Measurements from ENCODE around the gene INSC.

INSC gene

DNA sequence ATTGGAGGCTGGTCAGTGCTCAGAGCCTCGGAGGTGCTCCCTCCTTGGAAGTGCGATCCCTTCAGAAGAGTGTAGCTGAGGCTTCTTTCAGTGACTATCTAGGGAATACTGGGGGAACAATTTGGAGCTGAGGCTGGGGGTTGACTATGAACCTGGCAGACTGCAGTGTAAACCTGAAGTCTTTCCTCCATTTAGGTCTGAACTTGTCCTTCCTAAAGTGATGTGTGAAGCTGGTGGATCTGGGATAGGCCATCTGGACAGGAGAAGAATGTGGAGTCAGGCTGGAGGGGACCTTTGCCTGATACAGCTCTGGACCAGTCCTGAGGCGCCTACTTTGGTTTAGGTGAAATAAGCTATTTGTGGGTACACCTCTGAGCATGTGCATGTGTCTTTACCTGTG lies 3.5 kb upstream of the INSC start:
- DNase-seq = no peak

DNA sequence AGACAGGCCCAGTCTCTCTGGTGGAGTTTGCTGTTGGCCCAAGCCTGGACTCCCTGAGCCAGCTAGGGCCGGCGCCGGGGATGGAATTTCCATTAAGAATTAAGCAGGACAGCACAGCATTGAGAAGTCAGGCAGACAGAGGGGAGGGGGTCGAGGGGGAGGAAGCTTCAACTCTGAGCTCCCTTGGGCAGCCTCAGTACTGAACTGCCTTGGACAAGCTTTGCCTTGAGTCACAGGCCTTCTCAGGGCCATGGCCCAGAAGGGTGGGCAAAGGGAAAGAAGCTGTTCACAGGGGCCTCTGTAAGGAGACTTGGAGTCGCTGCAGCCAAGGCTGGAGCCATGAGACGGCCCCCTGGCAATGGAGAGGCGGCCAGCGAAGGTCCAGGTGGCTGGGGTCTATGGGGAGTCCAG lies 2.6 kb upstream of the INSC start:
- no peak for DNase-seq

DNA sequence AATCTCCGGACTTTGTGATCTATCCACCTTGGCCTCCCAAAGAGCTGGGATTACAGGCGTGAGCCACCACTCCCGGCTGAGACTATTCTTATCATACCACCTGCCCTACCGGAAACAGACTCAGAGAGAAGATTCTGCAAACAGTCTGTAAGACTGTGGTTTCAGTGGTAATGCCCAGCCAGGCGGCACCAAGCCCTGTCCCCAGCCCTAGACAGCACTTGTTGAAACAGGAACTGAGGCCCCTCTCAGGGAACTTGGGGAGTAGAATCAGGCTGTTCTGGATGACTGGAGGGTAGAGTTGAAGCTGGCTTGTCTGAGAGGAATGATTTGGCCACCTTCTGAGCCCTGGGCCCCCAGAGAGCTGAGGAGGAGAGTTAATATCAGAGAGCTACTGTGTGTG lies 1.3 kb upstream of the INSC start:
- no peak for DNase-seq

DNA sequence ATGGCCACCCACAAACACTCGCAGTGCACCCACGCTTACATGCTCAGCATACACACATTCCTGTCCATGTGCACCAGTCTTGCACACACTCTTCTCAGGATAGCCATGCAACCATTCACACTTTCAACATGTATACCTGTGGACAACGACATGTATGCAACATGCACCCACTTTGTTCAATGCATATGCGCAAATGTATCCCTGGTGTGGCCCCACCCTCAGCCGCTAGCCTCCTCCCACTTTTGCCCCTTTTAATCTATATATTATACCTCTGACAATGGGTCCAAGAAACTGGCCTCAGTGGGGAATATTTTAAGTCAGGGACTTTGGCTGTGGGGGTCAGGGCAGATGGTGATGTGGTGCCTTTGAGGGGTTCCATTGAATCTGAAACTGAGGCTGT lies 963 bp downstream of the INSC start:
- DNase-seq = no peak

DNA sequence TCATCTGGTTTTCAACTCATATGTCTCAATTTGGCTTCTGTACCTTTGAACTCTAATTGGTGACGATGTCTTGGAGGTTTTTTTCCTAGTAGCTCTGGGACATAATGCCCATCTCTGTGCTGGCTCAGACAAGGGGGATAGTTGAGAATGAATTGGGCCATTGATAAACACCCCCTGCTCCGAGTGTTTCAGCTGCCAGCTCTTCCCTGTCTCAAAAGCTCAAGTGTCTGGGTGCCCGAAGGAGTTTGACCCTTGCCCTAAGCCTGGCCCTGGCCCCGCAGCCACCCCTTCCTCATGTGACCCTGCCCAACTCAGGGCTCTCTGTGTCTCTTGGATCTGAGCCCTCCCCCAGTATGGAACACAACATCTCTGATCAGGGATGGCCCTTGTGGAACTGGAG lies 3.0 kb downstream of the INSC start:
- no peak for DNase-seq

DNA sequence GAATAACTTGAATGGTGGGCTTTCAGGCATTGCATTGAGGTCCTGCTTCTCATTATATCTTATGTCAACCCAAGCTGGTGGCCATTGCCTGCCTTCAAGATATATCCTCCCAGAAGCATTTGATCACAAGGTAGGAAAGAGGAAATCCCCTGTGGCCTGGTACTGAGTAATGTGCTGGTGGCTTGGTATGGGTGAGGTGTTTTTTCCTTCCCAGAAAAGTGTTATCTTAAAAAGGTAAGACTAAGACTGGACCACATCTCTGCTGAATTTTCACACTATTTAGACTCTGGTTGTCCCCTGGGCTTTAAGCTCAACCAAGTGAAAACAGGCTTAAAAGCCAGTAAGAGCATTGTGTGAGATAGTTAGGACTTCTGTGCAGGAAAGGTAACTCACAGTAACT lies 3.7 kb downstream of the INSC start:
- no peak for DNase-seq

DNA sequence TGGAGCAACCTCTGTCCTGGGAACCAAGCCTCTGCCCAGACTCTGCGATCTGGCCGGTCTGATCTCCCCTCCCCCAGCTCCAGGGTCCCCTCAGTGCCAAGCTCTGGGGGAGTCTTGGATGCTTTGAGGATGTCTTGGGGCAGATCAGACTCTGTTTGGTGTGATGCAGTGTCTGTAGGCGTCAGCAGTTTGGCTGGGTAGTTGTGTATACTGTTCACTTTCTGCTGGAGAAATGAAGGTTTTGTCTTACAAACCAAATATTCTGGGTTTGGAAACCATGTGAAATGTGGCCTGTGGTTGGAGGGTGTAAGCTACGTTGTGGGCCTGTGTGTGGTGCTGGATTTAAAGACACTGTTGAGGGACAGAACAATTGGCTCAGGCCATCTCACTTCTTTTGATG lies 4.6 kb downstream of the INSC start:
- no peak for DNase-seq

DNA sequence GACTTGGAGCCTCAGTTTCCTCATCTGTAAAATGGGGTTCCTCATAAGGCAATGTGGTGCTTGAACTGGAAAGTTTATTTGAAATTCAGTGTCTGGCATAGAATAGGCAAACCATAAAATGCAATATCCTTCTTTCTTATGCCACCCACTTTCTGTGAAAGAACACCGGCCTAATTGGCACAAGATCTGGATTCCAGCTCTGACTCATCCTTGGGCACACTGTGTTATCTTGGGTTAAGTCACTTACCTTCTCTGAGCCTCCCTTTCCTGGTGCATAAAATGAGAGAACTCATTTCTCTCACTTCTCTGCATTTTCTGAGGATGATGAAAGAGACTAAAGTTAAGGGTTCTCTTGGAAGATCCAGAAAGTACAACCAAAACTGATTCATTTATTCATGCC lies 5.1 kb downstream of the INSC start:
- DNase-seq = no peak

DNA sequence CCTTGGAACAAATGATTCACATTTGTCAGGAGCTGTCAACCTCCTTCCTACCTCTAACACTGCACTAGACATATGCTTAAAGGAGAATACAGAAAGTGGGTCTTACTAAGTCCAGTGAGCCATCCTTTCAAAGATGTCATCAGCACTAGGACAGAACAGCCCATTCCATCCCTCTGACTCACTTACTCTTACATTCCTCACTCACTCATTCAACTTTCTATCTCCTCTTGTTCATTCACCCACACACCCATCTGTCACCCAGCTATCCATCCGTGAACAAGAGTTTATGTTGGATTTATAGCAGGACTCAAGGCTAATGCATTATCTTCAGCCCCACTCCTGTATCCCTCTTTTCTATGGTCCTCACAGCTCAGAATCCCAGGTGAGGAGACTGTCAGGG lies 9.1 kb downstream of the INSC start:
- no peak for DNase-seq

DNA sequence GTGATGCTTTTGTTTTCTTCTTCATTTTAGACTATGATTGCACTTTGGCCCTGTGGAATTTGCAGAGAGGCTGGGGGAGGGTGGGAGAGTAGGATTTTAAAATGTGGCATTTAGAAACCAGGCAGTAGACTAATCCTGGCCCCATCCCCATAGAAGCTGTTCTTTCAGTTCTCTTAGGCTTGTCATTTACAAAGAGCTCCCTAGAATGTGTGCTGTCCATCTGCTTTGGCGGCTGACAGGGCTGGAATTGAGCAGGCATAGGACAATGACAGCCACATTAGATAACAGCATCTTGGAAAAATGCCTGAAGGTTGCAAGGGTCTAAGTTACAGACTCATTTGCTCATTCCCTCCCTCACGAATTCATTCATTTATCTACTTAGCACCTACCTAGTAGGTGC lies 9.8 kb downstream of the INSC start:
- DNase-seq = no peak

DNA sequence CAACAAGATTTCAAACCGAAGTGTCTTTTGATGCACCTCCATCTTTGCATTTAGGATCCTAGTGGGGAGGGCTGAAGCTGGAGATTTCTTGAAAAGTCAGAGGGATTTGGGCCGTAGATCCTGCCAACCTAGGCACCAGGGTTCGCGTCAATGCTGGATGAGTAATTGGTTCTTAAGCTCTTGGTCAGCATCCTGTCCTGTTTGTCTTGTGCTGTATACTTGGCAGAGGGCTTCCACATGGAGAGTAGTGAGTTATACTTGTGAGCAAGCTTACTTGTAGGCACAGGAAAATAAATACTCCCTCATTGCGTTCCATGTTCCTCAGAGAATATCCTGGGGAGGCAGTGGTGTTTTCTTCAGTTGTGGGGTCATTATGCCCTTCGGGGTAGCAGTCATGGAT lies 12.6 kb downstream of the INSC start:
- no peak for DNase-seq

DNA sequence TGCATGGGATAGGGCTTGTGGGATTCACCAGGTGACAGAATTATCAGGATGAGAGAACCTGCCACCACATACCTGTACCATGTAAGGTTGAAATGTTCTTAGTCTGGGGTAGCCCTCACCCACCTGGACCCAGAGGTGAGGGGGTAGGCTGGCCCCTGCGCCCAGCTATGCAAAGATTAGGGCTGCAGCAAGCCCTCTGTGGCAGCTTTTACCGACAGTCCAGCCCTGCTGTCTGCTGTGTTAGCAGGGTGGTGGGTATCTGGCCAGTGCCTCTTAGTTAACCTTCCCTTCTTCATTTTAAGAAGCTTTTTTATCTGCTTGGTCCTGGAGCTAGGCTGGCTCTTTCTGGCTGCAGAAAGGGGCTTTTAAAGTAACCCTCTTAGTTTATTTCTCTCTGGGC lies 13.9 kb downstream of the INSC start:
- no peak for DNase-seq

DNA sequence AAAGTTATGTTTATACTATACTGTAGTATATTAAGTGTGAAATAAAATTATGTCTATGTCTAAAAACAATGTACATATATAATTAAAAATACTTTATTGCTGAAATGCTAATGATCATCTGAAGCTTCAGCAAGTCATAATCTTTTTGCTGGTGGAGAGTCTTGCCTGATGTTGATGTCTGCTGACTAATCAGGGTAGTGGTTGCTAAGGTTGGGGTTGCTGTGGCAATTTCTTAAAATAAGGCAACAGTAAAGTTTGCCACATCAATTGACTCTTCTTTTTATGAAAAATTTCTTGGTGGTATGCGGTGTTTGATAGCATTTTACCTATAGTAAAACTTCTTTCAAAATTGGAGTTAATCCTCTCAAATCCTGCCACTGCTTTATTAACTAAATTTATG lies 21.4 kb downstream of the INSC start:
- no peak for DNase-seq

DNA sequence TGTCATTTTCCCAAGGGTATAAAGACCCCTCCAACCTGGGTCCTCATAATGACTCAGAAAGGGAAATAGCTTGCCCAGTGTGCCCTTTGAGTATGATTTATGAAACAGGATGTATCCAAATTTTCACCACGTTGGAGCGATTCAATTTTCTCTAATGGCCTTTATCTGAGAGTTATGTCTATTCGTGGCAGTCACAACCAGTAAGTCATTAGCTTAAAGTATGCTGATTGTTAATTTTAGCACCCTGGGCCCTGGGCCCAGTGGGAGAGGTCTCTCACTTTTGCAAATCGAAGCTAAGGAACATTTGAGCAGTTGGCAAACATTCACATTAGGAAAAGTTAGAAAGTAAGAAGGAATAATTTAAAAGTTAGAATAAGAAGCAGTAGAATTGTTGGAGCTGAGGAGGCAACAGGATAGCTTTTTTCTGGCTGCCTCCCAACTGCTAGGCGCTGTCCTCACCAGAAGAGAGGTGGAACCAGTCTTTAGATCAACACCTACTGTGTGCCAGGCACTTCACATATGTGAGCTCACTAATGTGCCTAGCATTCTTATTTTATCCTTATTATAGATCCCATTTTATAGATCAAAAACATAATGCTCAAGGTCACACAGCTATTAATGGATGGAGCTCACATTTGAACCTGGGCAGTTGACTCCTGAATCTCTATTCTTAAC lies 24.5 kb downstream of the INSC start:
- no peak for DNase-seq

DNA sequence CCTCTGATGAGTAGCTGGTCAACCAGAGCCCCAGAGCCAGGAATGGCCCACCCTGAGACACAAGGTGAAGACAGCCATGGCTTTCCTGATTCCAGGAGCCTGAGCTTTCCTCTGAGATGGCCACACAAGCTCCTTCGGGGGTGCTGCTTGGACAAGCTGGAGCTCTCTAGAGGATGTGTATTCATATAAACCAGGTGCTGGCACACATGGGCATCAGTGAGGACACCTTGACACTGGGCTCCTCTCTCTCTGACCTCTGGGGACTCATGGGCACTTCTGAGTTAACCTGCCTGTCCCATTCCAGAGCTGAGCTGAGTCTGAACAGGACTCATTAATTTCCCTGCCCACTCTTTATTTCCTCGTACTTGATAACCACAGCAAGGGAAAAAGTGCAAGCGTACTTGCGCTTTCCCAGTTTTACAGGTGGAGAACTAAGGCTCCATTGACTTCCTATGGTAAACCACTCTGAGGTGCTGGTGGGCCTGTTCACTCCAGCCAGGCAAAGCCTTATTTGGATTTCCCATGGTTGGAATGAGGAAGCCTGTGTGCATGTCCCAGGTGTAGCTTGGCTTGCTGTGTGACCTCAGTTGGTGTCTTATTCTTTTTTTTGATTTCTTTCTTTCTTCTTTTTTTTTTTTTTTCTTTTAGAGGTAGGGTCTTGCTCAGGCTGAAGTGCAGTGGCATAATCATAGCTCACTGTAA lies 25.4 kb downstream of the INSC start:
- no peak for DNase-seq

DNA sequence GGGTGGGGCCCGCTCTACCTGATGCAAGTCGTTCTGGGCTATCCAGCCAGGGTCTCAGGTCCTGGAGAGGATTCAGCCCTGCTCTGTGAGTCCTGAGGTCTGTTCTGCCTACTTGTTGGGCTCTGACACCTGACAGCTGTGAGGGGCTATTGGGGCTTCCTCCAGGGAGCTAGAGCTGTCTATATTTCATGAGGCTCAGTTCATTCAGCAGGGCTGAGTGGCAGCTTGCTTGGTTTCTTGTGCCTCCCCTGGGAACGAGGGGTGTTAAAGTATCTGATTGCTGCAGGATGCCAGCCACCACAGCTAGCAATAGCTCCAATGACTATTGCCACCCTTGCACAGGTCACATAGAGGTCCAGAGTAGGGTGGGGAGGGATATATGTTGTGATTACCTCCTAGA lies 26.7 kb downstream of the INSC start:
- DNase-seq = no peak

DNA sequence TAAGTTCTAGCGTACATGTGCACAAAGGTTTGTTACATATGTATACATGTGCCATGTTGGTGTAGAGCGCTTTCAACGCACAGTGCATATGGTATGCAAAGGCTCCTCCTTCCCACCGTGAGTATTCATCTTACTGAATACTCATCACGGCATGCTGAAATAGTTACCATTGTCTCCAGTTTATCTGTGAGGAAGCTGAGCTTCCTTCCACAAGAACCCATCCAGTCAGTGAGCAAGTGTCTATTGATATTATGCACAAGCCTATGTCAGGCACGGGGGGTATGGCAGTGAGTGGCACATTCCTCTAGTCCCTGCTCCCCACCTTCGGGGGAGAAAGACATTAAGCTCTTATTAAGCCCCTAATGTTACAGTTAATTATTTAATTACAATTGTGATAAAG lies 28.1 kb downstream of the INSC start:
- no peak for DNase-seq

DNA sequence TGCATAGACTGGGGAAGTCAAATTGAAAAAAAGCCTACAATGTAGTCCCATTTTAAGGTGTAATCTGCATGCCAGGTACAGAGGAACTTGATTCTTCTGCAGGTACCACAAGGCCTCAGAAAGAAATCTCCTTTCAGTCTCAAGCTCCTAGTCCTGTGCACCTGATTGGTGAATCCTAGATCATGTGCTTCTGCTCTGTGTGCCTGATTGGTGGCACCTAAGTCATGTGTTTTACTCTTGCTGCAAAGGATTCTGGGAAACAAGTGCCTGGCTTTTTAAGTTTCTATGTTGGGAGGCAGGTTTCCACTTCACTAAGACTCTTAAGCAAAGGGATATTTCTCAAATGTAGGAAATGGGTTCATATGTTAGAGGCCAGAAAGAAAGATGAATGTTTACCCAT lies 29.1 kb downstream of the INSC start:
- DNase-seq = no peak

DNA sequence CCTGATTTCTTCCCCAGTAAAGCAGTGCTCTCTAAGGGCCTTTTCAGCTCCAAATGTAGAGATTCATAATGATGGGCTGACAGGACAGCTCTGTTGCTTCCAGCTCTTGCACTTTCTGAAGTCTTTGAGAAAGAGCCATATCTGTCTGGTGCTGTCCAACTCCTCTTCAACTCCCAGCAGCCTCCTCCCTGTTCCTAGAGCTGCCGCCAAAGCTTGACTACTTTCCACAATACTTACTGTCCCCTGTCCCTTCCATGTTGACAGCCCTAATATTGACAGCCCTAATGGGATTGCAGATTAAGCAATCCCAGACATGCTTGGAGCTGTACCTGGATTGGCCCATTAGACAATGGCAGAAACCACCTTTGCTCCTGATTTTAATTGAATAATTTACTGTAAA lies 29.6 kb downstream of the INSC start:
- no peak for DNase-seq

DNA sequence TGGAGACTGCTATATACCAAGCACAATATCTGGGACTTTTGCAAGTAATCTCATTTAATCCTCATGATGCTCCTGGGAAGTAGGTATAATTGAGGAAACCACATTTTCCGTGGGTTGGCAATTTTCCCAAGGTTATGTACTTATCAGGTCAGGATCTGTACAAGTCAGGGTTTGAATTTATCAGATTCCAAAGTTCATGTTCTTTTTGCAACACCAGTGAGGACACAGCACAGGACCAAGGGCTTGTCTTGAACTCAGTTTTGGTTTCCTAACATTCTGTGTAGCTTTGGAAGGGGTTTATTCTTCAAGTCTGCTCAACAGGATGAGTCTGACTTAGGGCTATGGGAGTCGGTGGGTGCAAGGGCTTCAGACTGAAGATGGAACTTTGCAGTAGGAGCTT lies 30.4 kb downstream of the INSC start:
- DNase-seq = no peak

DNA sequence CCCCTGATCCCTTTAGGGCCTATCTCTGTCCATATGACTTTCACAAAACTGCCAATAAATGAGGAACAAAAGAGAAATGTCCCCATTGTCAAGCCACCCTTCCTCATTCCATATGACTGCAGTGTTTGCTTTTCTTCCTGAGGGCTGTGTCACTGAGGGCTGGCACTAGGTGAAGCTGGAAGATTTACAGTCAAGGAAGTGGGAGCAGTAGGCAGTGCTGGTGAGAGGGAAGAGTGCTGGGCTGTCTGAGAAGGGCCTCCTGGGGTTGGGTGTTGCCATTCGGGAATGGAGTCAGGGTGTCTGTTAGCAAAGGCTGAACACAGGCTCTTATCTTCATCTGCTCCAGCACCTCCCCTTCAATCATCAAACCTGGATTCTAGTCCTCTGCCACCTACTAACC lies 30.9 kb downstream of the INSC start:
- no peak for DNase-seq

DNA sequence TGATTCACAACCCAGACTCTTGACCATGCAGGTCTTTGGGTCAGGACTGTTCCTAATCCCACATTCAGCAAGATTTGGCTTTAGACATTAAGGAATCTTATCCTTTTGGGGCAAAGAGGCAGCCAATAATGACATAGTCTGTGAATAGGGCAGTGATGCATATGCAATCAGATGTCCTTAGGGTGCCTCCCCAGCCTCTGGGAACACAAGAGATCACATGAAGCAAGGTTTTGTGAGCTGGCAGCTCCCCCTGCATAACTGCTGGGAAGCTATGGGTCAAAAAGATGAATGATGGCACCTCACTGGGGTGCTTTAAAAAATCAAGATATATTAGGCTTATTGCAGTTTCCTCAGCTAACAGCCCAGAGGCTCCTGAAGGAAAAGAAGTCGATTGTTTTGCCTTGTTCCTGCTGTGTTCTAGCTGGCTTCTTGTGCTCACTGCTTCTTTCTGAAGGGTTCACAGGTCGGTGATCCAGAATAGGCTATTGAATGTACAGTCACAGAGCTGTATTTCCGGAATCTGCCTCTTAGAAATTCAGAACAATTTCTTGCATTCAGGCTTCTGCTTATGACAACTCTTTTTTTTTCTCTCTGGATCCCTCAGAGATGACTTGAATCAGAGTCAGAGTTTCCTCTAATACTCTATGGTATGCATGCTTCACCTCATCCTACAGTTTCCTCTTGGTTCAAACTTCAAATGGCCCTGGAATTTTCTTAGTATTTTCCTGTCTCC lies 31.7 kb downstream of the INSC start:
- DNase-seq = no peak

DNA sequence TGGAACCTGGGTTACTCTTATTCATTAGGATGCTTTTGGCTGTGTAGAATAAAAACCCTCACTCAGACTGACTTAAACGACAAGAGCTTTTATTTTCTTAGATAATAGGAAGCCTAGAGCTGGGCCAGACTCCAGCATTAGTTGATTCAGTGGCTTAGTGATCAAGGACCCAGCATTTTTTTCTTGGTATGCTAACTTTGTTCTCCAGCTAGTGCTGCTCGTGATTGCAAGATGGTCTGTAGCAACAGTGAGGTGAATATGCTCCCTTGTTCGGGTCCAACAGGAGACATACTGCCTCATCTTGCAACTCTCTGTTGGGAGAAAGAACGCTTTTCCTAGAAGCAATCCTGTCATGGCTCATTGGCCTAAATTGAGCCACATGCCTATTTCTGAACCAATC lies 33.4 kb downstream of the INSC start:
- DNase-seq = no peak

DNA sequence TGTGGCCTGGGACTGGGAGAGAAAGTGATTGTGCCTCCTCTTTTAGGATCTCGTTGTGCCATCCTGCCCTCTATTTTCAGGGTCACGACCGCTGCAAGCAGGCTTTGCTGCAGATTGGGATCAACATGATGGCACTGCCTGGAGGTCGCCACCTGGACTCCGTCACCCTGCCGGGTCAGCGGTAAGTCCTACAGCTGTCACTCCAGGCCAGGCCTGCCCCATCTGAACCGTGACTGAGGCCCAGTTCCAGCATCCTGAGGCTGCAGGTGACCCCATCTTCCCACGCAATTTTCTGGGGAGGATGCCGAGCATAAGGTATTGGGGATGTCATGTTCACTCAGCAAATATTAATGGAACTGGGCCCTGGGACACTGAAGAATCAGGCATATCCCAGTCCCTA lies 34.3 kb downstream of the INSC start:
- DNase-seq = no peak

DNA sequence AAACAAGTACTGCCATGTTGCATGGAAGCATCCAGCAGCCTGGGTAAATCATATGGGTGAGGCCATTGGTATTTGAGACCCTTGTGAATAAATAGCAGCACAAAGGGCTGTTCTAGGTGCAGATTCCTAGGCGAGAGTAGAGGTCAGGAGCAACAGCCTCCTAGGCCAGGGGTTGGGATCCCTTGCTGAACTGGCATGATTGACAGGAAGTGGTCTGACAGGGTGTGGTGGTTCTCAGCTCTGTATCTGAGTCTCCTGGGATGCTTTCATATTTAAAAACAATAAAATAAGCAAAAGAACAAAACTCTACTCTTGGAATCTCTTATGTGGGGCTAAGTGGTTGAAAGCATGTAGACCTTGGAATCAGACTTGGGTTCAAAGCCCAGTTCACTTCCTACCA lies 35.8 kb downstream of the INSC start:
- DNase-seq = no peak
